Measurements from ENCODE around the gene ZSCAN32. TPM values are rescaled to one million over a fixed set of nuclear protein-coding genes. Genes with fewer than 3 reads are reported as not detected.

The ZSCAN32 gene
- 11.1 and 12.6 TPM in 2 replicates for total RNA-seq (2014; rRNA removed; shearing (Covaris generic))

GRCh38 chr16:3400779-3401688 lies at the start of gene ZSCAN32, which contains the start of gene ZNF174:
Gene ZSCAN32, minus strand, starts transcription at chr16:3401004. Its CDS starts 3,447 bp downstream, at chr16:3397557.
Gene ZNF174, plus strand, starts transcription at chr16:3401215. Its CDS starts 790 bp downstream, at chr16:3402005.

GRCh38 chr16:3443108-3444031 lies 42.6 kb upstream of the ZSCAN32 start, which contains the start of the genes NAA60 and ZNF597:
Gene NAA60, plus strand, starts transcription at chr16:3443680. Its CDS starts 32,548 bp downstream, at chr16:3476228.
Gene ZNF597, minus strand, starts transcription at chr16:3443504. Its CDS starts 351 bp downstream, at chr16:3443153.

DNA sequence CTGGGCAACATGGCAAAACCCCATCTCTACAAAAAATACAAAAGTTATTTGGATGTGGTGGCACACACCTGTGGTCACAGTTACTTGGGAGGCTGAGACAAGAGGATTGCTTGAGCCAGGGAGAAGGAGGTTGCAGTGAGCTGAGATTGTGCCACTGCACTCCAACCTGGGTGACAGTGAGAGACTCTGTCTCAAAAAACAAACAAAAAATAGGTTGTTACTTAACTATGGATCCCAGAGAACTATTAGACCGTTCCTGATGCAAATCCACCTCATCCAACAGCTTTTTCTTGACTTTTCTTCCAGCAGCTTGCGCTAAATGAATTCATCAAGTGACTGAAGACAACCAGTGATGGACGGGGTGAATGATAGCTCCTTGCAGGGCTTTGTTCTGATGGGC lies 45.2 kb downstream of the ZSCAN32 start, which contains the start of gene OR2C1:
Gene OR2C1 (plus strand): TSS at position 301 of the 400 bp plus-strand sequence. CDS start 52 bp downstream, at position 353.

Other genes with a start within 250 kb of the ZSCAN32 start
- not detected in 2 replicates for gene OR1F1, start 212.8 kb downstream of the ZSCAN32 start, total RNA-seq (2014; rRNA removed; shearing (Covaris generic))
- 14.2 and 15.4 TPM in 2 replicates for gene ZNF200, start 165.8 kb downstream of the ZSCAN32 start, total RNA-seq (2014; rRNA removed; shearing (Covaris generic))
- 0.38 TPM in 1 of 2 replicates, not detected in the other for gene MEFV, start 144.4 kb downstream of the ZSCAN32 start, total RNA-seq (2014; rRNA removed; shearing (Covaris generic))
- gene ZNF263, start 117.5 kb downstream of the ZSCAN32 start, total RNA-seq (2014; rRNA removed; shearing (Covaris generic)): 88.5 and 92.5 TPM in 2 replicates
- 5.0 and 6.7 TPM in 2 replicates for gene TIGD7, start 95.6 kb downstream of the ZSCAN32 start, total RNA-seq (2014; rRNA removed; shearing (Covaris generic))
- 16.6 and 21.6 TPM in 2 replicates for gene ZNF75A, start 95.5 kb downstream of the ZSCAN32 start, total RNA-seq (2014; rRNA removed; shearing (Covaris generic))
- gene OR2C1, start 45.1 kb downstream of the ZSCAN32 start, total RNA-seq (2014; rRNA removed; shearing (Covaris generic)): not detected in 2 replicates
- gene ZNF174, start 211 bp upstream of the ZSCAN32 start, total RNA-seq (2014; rRNA removed; shearing (Covaris generic)): 14.0 and 14.5 TPM in 2 replicates
- gene ZNF597, start 42.5 kb upstream of the ZSCAN32 start, total RNA-seq (2014; rRNA removed; shearing (Covaris generic)): 0.91 and 1.4 TPM in 2 replicates
- gene NAA60, start 42.7 kb upstream of the ZSCAN32 start, total RNA-seq (2014; rRNA removed; shearing (Covaris generic)): 9.6 and 15.4 TPM in 2 replicates
- not detected in 2 replicates for gene C16orf90, start 94.5 kb upstream of the ZSCAN32 start, total RNA-seq (2014; rRNA removed; shearing (Covaris generic))
- 14.4 and 14.9 TPM in 2 replicates for gene CLUAP1, start 100.0 kb upstream of the ZSCAN32 start, total RNA-seq (2014; rRNA removed; shearing (Covaris generic))
- 0.08 TPM in 1 of 2 replicates, not detected in the other for gene NLRC3, start 176.4 kb upstream of the ZSCAN32 start, total RNA-seq (2014; rRNA removed; shearing (Covaris generic))
- gene SLX4, start 210.6 kb upstream of the ZSCAN32 start, total RNA-seq (2014; rRNA removed; shearing (Covaris generic)): 5.1 and 7.0 TPM in 2 replicates